Peyer's patch (tissue), 4 donors: ENCODE data around the gene TTLL8.
"Not testable (repeated sequence)": the region's sequence is repeated elsewhere in the genome, so short reads cannot be mapped to it uniquely, and the experiment has no call there.

ENCODE experiments used
- POLR2A ChIP-seq, 2 donors: fragments of 450-650 bp; IDR thresholded peaks; one replicate each; pipeline ENCODE4 v1.5.1; 2017; ENCODE audit warnings: antibody characterized with exemption in 2 of 2, mild to moderate bottlenecking in 2 of 2, moderate library complexity in 2 of 2
- TF ChIP-seq, protein P1 (sequence below), 6 experiments: fragments of 450-650 bp in 4 of 6; fragments of 200-600 bp in 2 of 6; sonication (generic) in 1 of 6; IDR thresholded peaks; one replicate each; pipeline ENCODE4 v1.5.1; 2017 to 2019; ENCODE audit warnings: antibody characterized with exemption in 6 of 6, mild to moderate bottlenecking in 3 of 6, moderate library complexity in 1 of 6

DNA sequence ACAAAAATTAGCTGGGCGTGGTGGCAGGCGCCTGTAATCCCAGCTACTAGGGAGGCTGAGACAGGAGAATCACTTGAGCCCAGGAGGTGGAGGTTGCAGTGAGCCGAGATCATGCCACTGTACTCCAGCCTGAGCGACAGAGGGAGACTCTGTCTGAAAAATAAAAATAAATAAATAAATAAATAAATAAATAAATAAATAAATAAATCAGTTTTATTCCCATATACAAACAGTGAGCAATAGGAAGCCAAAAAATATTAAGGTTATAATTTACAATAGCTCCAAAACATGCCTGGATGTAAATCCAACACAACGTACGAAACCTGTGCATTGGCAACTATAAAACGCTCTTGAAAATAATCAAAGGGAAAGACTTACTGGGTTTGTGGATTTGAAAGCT lies 76.3 kb downstream of the TTLL8 start:
- TF ChIP-seq, protein P1, sequence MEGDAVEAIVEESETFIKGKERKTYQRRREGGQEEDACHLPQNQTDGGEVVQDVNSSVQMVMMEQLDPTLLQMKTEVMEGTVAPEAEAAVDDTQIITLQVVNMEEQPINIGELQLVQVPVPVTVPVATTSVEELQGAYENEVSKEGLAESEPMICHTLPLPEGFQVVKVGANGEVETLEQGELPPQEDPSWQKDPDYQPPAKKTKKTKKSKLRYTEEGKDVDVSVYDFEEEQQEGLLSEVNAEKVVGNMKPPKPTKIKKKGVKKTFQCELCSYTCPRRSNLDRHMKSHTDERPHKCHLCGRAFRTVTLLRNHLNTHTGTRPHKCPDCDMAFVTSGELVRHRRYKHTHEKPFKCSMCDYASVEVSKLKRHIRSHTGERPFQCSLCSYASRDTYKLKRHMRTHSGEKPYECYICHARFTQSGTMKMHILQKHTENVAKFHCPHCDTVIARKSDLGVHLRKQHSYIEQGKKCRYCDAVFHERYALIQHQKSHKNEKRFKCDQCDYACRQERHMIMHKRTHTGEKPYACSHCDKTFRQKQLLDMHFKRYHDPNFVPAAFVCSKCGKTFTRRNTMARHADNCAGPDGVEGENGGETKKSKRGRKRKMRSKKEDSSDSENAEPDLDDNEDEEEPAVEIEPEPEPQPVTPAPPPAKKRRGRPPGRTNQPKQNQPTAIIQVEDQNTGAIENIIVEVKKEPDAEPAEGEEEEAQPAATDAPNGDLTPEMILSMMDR (IDR thresholded peaks at IDR 0.05), result not testable (repeated sequence)
- not testable (repeated sequence) for TF ChIP-seq POLR2A (IDR thresholded peaks at IDR 0.05)
